WTC11 (cell line): ENCODE results near the gene MRPL9. TPM values are rescaled to one million over a fixed set of nuclear protein-coding genes. Genes with fewer than 3 reads are reported as not detected.

Experiments used
- ATAC-seq: fragments of 200-7000 bp; cut with Tn5 transposase; 2 replicates; pipeline ENCODE4 v1.10.0; 2021; ENCODE audit warnings: mild to moderate bottlenecking, moderate library complexity
- CTCF ChIA-PET: fragments of 300-600 bp; sonication (Branson Sonifier 250); formaldehyde crosslinking; loops from one replicate; lab custom pipeline; 2021; ENCODE audit warnings: antibody characterized with exemption; lab: Charles Lee
- POLR2A ChIA-PET: fragments of 350-600 bp; sonication (Branson Sonifier 250); formaldehyde crosslinking; loops from one replicate; lab custom pipeline; 2021; ENCODE audit warnings: antibody characterized with exemption; lab: Charles Lee
- DNase-seq: peaks from one replicate; pipeline ENCODE4 v3.0.0; 2021; ENCODE audit warnings: low spot score
- H3K27ac Mint-ChIP-seq: 2 replicates; pipeline ENCODE4 v1.8.0; 2021; ENCODE audit warnings: mixed read lengths
- H3K27me3 Mint-ChIP-seq: 2 replicates; pipeline ENCODE4 v1.8.0; 2021; ENCODE audit warnings: low read depth, mild to moderate bottlenecking, moderate library complexity, mixed read lengths
- H3K36me3 Mint-ChIP-seq: 2 replicates; pipeline ENCODE4 v1.8.0; 2021; ENCODE audit warnings: mixed read lengths
- H3K4me1 Mint-ChIP-seq: 2 replicates; pipeline ENCODE4 v1.8.0; 2022; ENCODE audit warnings: mixed read lengths
- H3K4me3 Mint-ChIP-seq: 2 replicates; pipeline ENCODE4 v1.8.0; 2021; ENCODE audit warnings: mild to moderate bottlenecking, moderate library complexity, mixed read lengths
- H3K9me3 Mint-ChIP-seq: 2 replicates; pipeline ENCODE4 v1.8.0; 2021; ENCODE audit warnings: mixed read lengths
- EMX1 ChIP-seq: fragments of 250-450 bp; sonication (Bioruptor Pico); IDR thresholded peaks from 2 replicates; pipeline ENCODE4 v1.8.0; 2021; ENCODE audit warnings: mild to moderate bottlenecking
- MYBL2 ChIP-seq: sonication (generic); formaldehyde crosslinking; IDR thresholded peaks from 2 replicates; pipeline ENCODE4 v1.8.1; 2023; ENCODE audit warnings: mild to moderate bottlenecking, moderate library complexity, missing genetic modification reagents
- NFE2L1 ChIP-seq: sonication (generic); formaldehyde crosslinking; IDR thresholded peaks from 2 replicates; pipeline ENCODE4 v1.8.1; 2023; ENCODE audit warnings: missing genetic modification reagents
- NFYB ChIP-seq: sonication (generic); formaldehyde crosslinking; conservative IDR thresholded peaks from 2 replicates; pipeline ENCODE4 v1.8.0; 2022; ENCODE audit warnings: low read depth, missing genetic modification reagents
- OVOL2 ChIP-seq: fragments of 250-450 bp; sonication (Bioruptor Pico); IDR thresholded peaks from 2 replicates; pipeline ENCODE4 v1.9.0; 2021; ENCODE audit warnings: mild to moderate bottlenecking, borderline replicate concordance
- RORB ChIP-seq: fragments of 250-450 bp; sonication (Bioruptor Pico); IDR thresholded peaks from 2 replicates; pipeline ENCODE4 v1.9.0; 2021; ENCODE audit warnings: mild to moderate bottlenecking
- SMAD3 ChIP-seq: sonication (generic); formaldehyde crosslinking; IDR thresholded peaks from 2 replicates; pipeline ENCODE4 v1.8.0; 2022; ENCODE audit warnings: missing genetic modification reagents, mild to moderate bottlenecking, borderline replicate concordance
- SP1 ChIP-seq: sonication (generic); formaldehyde crosslinking; conservative IDR thresholded peaks from 2 replicates; pipeline ENCODE4 v1.8.1; 2022; ENCODE audit warnings: missing genetic modification reagents
- ZNF121 ChIP-seq: sonication (generic); formaldehyde crosslinking; IDR thresholded peaks from 2 replicates; pipeline ENCODE4 v1.8.0; 2023; ENCODE audit warnings: missing genetic modification reagents
- ZNF138 ChIP-seq: sonication (generic); formaldehyde crosslinking; conservative IDR thresholded peaks from 2 replicates; pipeline ENCODE4 v1.8.1; 2022; ENCODE audit warnings: mild to moderate bottlenecking, moderate library complexity, missing genetic modification reagents
- ZNF416 ChIP-seq: fragments of 250-450 bp; sonication (Bioruptor Pico); IDR thresholded peaks from 2 replicates; pipeline ENCODE4 v1.9.0; 2021; ENCODE audit warnings: mild to moderate bottlenecking, inconsistent platforms
- ZNF423 ChIP-seq: fragments of 250-450 bp; sonication (Bioruptor Pico); IDR thresholded peaks from 2 replicates; pipeline ENCODE4 v2.1.2; 2022; ENCODE audit warnings: mild to moderate bottlenecking, moderate library complexity
- total RNA-seq: library from RNA; stranded (reverse); gene quantifications from 3 replicates; pipeline ENCODE4 v1.2.3, GENCODE V29; 2021
- TF ChIP-seq, protein P1 (sequence below): fragments of 250-450 bp; sonication (Bioruptor Pico); IDR thresholded peaks from 2 replicates; pipeline ENCODE4 v1.8.0; 2021; ENCODE audit warnings: mild to moderate bottlenecking
- TF ChIP-seq, protein P2 (sequence below): fragments of 250-450 bp; sonication (Bioruptor Pico); IDR thresholded peaks from 2 replicates; pipeline ENCODE4 v1.9.0; 2021; ENCODE audit warnings: moderate library complexity, mild to moderate bottlenecking, inconsistent platforms, borderline replicate concordance
- TF ChIP-seq, protein P3 (sequence below): sonication (generic); formaldehyde crosslinking; conservative IDR thresholded peaks from 2 replicates; pipeline ENCODE4 v1.8.1; 2022; ENCODE audit warnings: mild to moderate bottlenecking, missing genetic modification reagents
- TF ChIP-seq, protein P4 (sequence below): sonication (generic); formaldehyde crosslinking; IDR thresholded peaks from 2 replicates; pipeline ENCODE4 v1.8.1; 2023; ENCODE audit warnings: mild to moderate bottlenecking, missing genetic modification reagents, borderline replicate concordance
- TF ChIP-seq, protein P5 (sequence below): sonication (generic); formaldehyde crosslinking; IDR thresholded peaks from 2 replicates; pipeline ENCODE4 v1.8.1; 2022; ENCODE audit warnings: mild to moderate bottlenecking, moderate library complexity, missing genetic modification reagents
- TF ChIP-seq, protein P6 (sequence below): fragments of 250-450 bp; sonication (Bioruptor Pico); IDR thresholded peaks from 2 replicates; pipeline ENCODE4 v1.9.0; 2021; ENCODE audit warnings: mild to moderate bottlenecking
- TF ChIP-seq, protein P7 (sequence below): sonication (generic); formaldehyde crosslinking; IDR thresholded peaks from 2 replicates; pipeline ENCODE4 v1.8.0; 2023; ENCODE audit warnings: mild to moderate bottlenecking, missing genetic modification reagents
- TF ChIP-seq, protein P8 (sequence below): fragments of 200-600 bp; IDR thresholded peaks from 2 replicates; pipeline ENCODE4 v1.8.0; 2022; ENCODE audit warnings: antibody characterized with exemption

MRPL9 gene
- total RNA-seq, 1 experiment from 2014 or later: 99.3 TPM

DNA sequence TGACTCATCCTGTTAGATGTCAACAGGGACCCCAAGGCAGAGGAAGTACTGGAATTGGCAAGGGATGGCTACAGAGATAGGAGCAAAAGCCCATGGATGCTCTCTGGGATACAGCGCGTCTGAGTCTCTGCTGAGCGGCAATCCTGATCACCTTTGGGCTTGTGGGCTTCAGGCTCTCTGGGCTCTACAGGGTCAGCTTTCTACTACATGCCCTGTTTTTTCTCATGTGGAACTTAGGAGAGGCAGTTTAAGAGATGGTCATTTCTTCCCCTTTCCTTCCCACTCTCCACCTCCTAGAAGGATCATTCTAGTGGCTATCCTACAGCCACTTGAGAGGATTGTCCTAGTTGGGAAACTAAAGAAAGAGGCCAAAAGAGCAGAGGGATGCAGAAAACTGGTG is 40.6 kb upstream of the MRPL9 start:
- Mint-ChIP-seq H3K4me3 (no peak overlapping the region), H3K27ac (no peak overlapping the region), H3K27me3 (peaks cover 4% of the 10 kb centered on the region), H3K9me3 (no peaks in the 10 kb centered on the region), H3K36me3 (no peaks in the 10 kb centered on the region), H3K4me1 (peaks cover 10% of the 10 kb centered on the region)
- ChIA-PET POLR2A (no interaction called here), CTCF (no interaction called here)
- DNase-seq (no peak), ATAC-seq (no peak)
- TF ChIP-seq SMAD3 (no peak), NFYB (CRISPR knock-in tag) (no peak)
- TF ChIP-seq, protein P1, sequence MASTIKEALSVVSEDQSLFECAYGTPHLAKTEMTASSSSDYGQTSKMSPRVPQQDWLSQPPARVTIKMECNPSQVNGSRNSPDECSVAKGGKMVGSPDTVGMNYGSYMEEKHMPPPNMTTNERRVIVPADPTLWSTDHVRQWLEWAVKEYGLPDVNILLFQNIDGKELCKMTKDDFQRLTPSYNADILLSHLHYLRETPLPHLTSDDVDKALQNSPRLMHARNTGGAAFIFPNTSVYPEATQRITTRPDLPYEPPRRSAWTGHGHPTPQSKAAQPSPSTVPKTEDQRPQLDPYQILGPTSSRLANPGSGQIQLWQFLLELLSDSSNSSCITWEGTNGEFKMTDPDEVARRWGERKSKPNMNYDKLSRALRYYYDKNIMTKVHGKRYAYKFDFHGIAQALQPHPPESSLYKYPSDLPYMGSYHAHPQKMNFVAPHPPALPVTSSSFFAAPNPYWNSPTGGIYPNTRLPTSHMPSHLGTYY: no peak
- TF ChIP-seq, protein P2, sequence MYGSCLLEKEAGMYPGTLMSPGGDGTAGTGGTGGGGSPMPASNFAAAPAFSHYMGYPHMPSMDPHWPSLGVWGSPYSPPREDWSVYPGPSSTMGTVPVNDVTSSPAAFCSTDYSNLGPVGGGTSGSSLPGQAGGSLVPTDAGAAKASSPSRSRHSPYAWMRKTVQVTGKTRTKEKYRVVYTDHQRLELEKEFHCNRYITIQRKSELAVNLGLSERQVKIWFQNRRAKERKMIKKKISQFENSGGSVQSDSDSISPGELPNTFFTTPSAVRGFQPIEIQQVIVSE (CRISPR knock-in tag): no peak

DNA sequence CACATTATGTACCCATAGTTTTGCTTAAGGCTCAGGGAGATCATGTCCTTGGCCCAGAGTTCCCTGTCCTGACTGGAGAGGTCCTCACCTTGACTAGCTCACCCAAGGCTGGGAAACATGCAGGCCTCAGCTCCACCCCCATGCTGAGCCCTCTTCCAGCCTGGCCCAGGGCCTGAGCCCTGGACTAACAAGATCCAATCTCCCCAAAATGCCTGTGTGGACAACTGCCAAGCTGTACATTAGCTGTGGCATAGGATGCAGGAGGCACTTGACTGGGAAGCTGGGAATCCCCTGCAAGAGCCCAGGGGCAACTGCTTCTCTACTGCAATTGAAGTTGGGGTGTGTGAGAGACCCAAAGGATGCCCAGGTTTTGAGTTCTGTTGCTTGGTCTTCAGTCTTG is 39.9 kb upstream of the MRPL9 start:
- POLR2A ChIA-PET: interaction anchor here (1.5 kb wide), 1 partner anchor 40 kb away, joined by 3 read pairs; no protein-coding TSS in a partner anchor
- Mint-ChIP-seq H3K9me3 (no peaks in the 10 kb centered on the region), H3K36me3 (no peaks in the 10 kb centered on the region), H3K27me3 (peaks cover 6% of the 10 kb centered on the region), H3K4me1 (peaks cover 14% of the 10 kb centered on the region), H3K4me3 (no peak overlapping the region), H3K27ac (no peak overlapping the region)
- CTCF ChIA-PET: no interaction called here
- no peak for ATAC-seq
- no peak for DNase-seq
- TF ChIP-seq OVOL2 (no peak), EMX1 (CRISPR knock-in tag) (no peak), ZNF138 (no peak), ZNF423 (no peak), RORB (CRISPR knock-in tag) (no peak), NFE2L1 (CRISPR knock-in tag) (no peak), ZNF416 (CRISPR knock-in tag) (no peak), SP1 (CRISPR knock-in tag) (no peak), MYBL2 (CRISPR knock-in tag) (no peak), ZNF121 (CRISPR knock-in tag) (no peak)
- TF ChIP-seq, protein P3, sequence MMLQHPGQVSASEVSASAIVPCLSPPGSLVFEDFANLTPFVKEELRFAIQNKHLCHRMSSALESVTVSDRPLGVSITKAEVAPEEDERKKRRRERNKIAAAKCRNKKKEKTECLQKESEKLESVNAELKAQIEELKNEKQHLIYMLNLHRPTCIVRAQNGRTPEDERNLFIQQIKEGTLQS (CRISPR knock-in tag): no peak
- TF ChIP-seq, protein P4, sequence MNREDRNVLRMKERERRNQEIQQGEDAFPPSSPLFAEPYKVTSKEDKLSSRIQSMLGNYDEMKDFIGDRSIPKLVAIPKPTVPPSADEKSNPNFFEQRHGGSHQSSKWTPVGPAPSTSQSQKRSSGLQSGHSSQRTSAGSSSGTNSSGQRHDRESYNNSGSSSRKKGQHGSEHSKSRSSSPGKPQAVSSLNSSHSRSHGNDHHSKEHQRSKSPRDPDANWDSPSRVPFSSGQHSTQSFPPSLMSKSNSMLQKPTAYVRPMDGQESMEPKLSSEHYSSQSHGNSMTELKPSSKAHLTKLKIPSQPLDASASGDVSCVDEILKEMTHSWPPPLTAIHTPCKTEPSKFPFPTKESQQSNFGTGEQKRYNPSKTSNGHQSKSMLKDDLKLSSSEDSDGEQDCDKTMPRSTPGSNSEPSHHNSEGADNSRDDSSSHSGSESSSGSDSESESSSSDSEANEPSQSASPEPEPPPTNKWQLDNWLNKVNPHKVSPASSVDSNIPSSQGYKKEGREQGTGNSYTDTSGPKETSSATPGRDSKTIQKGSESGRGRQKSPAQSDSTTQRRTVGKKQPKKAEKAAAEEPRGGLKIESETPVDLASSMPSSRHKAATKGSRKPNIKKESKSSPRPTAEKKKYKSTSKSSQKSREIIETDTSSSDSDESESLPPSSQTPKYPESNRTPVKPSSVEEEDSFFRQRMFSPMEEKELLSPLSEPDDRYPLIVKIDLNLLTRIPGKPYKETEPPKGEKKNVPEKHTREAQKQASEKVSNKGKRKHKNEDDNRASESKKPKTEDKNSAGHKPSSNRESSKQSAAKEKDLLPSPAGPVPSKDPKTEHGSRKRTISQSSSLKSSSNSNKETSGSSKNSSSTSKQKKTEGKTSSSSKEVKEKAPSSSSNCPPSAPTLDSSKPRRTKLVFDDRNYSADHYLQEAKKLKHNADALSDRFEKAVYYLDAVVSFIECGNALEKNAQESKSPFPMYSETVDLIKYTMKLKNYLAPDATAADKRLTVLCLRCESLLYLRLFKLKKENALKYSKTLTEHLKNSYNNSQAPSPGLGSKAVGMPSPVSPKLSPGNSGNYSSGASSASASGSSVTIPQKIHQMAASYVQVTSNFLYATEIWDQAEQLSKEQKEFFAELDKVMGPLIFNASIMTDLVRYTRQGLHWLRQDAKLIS (CRISPR knock-in tag): no peak
- TF ChIP-seq, protein P5, sequence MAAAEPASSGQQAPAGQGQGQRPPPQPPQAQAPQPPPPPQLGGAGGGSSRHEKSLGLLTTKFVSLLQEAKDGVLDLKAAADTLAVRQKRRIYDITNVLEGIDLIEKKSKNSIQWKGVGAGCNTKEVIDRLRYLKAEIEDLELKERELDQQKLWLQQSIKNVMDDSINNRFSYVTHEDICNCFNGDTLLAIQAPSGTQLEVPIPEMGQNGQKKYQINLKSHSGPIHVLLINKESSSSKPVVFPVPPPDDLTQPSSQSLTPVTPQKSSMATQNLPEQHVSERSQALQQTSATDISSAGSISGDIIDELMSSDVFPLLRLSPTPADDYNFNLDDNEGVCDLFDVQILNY (CRISPR knock-in tag): no peak
- TF ChIP-seq, protein P6, sequence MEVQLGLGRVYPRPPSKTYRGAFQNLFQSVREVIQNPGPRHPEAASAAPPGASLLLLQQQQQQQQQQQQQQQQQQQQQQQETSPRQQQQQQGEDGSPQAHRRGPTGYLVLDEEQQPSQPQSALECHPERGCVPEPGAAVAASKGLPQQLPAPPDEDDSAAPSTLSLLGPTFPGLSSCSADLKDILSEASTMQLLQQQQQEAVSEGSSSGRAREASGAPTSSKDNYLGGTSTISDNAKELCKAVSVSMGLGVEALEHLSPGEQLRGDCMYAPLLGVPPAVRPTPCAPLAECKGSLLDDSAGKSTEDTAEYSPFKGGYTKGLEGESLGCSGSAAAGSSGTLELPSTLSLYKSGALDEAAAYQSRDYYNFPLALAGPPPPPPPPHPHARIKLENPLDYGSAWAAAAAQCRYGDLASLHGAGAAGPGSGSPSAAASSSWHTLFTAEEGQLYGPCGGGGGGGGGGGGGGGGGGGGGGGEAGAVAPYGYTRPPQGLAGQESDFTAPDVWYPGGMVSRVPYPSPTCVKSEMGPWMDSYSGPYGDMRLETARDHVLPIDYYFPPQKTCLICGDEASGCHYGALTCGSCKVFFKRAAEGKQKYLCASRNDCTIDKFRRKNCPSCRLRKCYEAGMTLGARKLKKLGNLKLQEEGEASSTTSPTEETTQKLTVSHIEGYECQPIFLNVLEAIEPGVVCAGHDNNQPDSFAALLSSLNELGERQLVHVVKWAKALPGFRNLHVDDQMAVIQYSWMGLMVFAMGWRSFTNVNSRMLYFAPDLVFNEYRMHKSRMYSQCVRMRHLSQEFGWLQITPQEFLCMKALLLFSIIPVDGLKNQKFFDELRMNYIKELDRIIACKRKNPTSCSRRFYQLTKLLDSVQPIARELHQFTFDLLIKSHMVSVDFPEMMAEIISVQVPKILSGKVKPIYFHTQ (CRISPR knock-in tag): no peak
- TF ChIP-seq, protein P7, sequence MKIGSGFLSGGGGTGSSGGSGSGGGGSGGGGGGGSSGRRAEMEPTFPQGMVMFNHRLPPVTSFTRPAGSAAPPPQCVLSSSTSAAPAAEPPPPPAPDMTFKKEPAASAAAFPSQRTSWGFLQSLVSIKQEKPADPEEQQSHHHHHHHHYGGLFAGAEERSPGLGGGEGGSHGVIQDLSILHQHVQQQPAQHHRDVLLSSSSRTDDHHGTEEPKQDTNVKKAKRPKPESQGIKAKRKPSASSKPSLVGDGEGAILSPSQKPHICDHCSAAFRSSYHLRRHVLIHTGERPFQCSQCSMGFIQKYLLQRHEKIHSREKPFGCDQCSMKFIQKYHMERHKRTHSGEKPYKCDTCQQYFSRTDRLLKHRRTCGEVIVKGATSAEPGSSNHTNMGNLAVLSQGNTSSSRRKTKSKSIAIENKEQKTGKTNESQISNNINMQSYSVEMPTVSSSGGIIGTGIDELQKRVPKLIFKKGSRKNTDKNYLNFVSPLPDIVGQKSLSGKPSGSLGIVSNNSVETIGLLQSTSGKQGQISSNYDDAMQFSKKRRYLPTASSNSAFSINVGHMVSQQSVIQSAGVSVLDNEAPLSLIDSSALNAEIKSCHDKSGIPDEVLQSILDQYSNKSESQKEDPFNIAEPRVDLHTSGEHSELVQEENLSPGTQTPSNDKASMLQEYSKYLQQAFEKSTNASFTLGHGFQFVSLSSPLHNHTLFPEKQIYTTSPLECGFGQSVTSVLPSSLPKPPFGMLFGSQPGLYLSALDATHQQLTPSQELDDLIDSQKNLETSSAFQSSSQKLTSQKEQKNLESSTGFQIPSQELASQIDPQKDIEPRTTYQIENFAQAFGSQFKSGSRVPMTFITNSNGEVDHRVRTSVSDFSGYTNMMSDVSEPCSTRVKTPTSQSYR (CRISPR knock-in tag): no peak
- TF ChIP-seq, protein P8, sequence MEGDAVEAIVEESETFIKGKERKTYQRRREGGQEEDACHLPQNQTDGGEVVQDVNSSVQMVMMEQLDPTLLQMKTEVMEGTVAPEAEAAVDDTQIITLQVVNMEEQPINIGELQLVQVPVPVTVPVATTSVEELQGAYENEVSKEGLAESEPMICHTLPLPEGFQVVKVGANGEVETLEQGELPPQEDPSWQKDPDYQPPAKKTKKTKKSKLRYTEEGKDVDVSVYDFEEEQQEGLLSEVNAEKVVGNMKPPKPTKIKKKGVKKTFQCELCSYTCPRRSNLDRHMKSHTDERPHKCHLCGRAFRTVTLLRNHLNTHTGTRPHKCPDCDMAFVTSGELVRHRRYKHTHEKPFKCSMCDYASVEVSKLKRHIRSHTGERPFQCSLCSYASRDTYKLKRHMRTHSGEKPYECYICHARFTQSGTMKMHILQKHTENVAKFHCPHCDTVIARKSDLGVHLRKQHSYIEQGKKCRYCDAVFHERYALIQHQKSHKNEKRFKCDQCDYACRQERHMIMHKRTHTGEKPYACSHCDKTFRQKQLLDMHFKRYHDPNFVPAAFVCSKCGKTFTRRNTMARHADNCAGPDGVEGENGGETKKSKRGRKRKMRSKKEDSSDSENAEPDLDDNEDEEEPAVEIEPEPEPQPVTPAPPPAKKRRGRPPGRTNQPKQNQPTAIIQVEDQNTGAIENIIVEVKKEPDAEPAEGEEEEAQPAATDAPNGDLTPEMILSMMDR: no peak
